GM18505 (cell line): ENCODE measurements around the gene ITGA2B.
A peak's percentile ranks its signal among the peaks of the same experiment; 100 is the strongest.

ENCODE experiments used
- ATAC-seq: cut with Tn5 transposase; IDR thresholded peaks from one replicate; pipeline ENCODE4 v1.9.1; 2021; ENCODE audit not compliant: unreplicated experiment
- POLR2A ChIP-seq: IDR thresholded peaks from 4 replicates; pipeline ENCODE4 v1.6.1; 2011; ENCODE audit warnings: borderline replicate concordance; ENCODE audit not compliant: insufficient read depth, insufficient read length; ENCODE audit errors: extremely low read depth

Gene ITGA2B

DNA sequence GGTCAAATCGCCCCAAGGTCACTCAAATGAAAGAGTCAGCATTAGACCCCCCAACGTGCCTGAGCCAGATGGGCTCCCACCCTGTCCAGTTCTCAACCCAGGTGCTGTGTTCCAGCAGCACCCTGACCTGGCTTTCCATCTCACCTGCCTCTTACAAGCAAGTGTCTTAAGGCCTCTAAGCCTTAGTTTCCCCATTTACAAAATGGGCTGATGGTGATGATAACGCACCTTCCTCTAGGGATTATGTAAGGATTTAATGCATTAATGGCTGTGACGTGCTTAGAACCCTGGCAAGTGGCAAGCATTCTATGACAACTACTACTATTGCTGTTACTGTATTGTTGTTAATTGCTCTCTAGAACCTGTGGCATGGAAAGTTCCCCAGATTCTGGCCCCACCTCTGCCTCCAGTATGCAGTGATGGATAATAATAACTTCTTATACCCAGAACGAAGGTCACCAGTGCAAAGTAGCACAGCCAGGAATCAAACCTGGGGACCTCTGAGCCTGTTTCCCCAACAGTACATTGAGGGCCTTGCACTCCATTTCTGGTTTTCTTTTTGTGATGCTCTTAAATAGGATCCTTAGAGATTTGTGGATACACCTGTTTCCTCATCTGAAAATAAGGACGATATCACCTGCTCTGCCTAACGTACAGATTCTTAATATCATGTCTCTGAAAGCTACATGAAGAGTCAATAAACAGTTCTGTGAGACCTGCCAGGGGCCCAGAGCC lies 61.6 kb downstream of the ITGA2B start:
- no peak for ATAC-seq
- no peak for TF ChIP-seq POLR2A

DNA sequence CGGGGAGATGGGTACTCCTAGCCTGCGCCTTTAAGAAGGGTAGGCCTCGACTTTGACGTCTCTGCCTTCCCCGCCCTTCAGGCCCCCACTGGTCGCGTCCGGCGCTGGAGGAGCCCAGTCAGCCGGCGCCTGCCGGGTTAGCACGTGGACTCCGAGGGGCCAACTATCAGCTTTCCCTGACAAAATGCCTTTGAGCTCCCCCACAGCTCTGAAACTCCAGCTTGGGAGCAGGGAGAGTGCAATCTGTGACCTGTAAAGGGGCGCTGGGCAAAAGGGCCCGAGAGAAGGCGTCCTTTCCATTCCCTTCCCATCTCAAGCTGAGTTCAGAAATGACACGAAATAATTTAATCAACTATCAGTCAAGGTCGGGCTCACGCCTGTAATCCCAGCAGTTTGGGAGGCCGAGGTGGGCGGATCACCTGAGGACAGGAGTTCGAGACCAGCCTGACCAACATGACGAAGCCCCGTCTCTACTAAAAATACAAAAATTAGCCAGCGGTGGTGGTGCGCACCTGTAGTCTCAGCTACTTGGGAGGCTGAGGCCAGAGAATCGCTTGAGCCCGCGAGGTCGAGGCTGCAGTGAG lies 62.5 kb downstream of the ITGA2B start:
- TF ChIP-seq POLR2A: peak; percentile 57
- peak; percentile 36 for ATAC-seq

DNA sequence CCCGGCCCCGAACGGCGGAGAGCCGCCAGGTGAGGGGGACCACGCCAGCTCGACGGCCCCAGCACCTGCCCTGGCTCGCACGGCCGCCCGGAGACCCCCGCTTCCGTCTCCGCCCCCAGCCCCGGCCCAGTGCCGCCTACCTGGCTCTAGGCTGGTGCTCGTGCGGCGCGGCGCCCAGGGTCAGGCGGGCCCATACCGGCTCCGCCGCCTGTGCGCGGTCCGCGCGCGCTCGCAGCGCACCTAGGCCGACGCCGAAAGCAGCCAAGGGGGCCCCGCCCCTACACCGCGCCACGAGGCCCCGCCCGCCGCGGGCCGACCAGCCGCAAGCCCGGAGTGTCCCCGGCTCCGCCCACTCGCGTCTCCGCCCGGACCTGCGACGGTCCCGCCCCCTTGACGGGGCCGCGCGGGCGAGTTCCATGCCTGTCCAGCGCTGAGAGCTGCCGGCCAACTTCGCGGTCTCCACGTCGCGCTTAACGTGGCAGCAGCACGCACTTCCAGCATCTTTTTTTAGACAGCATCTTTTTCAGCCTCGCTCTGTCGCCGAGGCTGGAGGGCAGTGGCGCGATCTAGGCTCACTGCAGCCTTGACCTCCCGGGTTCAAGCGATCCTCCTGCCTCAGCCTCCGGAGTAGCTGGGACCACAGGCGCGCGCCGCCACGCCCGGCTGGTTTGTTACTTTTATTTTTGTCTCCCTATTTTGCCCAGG lies 64.7 kb downstream of the ITGA2B start, which contains the start of gene SLC25A39:
TSS of gene SLC25A39 (minus strand) at position 253 of the 705 bp plus-strand sequence. CDS start 1,261 bp downstream, outside the sequence.
- TF ChIP-seq POLR2A: peak; percentile 88
- ATAC-seq: peak; percentile 70

DNA sequence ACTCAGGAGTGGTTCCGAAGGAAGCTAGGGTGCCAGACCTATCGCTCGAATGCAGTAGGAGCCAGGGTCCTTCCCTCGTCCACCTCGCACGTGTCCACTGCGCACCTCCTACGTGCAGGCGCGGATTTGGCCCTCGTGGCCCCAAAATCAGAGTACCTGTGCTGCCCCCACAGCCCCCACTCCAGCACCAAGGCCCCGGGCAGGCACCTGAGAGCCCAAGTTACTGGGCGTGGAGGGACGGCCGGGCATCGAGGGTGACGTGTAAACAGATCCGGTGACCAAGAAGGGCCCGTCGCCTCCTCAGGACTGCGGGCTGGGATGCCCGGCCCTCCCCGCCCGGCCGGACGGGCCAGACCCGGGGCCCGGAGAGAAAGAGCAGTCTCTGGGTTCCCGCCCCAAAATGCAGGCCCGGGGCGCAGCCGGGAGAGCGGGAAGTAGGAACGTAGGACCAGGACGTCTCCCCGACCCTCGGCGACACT lies 65.3 kb downstream of the ITGA2B start:
- ATAC-seq: peak; percentile 1

DNA sequence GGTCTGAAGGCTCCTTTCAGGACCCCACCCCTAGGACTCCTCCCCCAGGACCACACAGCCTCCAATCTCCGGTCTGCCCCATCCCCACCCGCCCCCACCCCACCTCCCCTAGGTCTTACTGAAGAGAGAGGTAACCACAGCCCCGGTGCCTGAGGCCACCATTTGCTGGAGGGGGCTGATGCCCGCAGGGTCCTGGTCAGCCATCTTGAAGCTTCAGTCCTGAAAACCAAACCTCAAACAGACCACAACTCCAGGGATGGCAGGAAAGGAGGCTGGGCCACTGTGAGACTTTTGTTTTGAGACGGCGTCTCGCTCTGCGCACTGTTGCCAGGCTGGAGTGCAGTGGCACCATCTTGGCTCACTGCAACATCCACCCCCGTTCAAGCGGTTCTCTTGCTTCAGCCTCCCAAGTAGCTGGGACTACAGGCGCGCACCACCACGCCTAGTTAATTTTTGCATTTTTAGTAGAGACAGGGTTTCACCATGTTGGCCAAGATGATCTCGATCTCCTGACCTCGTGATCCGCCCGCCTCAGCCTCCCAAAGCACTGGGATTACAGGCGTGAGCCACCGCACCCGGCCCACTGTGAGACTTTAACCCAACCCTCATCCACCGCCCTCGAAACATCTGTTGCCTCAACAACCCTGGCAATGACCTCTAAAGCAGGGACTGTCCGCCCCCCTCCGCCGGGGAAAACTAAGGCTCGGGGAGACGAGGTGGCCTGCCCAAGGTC lies 65.9 kb downstream of the ITGA2B start:
- no peak for TF ChIP-seq POLR2A
- no peak for ATAC-seq

More for the DNA sequence above, 65.3 kb downstream of the ITGA2B start:
- TF ChIP-seq POLR2A: no peak

DNA sequence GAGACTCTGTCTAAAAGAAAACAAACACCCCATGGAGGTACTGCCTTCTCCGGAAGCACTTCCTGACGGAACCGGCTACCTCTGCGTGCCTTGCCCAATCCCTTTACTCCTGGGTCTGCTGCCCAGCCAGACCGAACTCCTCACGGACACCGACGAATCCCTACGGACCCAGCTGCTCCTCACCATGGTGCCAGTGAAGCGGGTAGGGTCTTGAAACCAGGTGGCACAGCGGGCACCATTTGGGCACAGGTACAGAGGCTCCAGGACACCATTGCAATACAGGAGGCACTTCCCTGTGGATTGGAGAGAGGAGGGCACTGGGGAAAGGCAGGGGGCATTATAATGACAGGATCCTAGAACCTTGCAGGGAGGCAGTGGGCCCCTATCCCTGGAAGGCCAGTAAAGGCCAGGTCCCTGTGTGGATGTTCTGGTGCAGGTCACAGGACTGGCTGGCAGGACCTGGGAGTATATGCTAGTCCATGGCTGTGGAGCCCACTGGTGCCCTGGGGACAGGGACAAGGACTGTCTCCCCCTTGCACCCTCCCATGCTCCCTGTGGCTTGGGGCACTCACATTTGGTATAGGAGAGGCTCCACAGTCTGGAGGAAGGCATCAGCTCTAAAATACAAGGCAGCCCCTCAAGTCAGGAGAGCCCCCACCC lies 67.1 kb downstream of the ITGA2B start:
- TF ChIP-seq POLR2A: no peak
- ATAC-seq: no peak
